PC-9 (cell line): ENCODE measurements around the gene EFNA3. TPM values are rescaled to one million over a fixed set of nuclear protein-coding genes. Genes with fewer than 3 reads are reported as not detected.

Source experiments
- BruUV-seq: library from RNA; stranded (reverse); fragments of 400-500 nt; replicated peaks from 2 replicates; lab custom pipeline; 2021; lab: Mats Ljungman, UMichigan
- CTCF ChIA-PET: fragments of 300-600 bp; sonication (Branson Sonifier 250); formaldehyde crosslinking; loops from one replicate; lab custom pipeline; 2022; ENCODE audit warnings: antibody characterized with exemption; lab: Charles Lee
- POLR2A ChIA-PET: fragments of 300-600 bp; sonication (Branson Sonifier 250); formaldehyde crosslinking; loops from one replicate; lab custom pipeline; 2022; ENCODE audit warnings: antibody characterized with exemption; ENCODE audit not compliant: unreplicated experiment; lab: Charles Lee
- DNase-seq, 2 experiments: peaks; one replicate each; pipeline versions ENCODE4 v3.0.0 to v3.0.0-alpha.2; 2015 to 2022; ENCODE audit warnings: mixed read lengths in 1 of 2
- H2AFZ ChIP-seq: fragments of 200-600 bp; sonication (generic); 2 replicates; pipeline ENCODE4 v1.8.1; 2017; ENCODE audit warnings: antibody characterized with exemption
- H3F3A ChIP-seq: fragments of 200-600 bp; sonication (generic); 2 replicates; pipeline ENCODE4 v1.8.1; 2017; ENCODE audit warnings: antibody characterized with exemption, mild to moderate bottlenecking, low read depth; ENCODE audit not compliant: insufficient read depth
- H3K27ac ChIP-seq: fragments of 200-600 bp; sonication (generic); 2 replicates; pipeline ENCODE4 v1.6.1; 2016; ENCODE audit warnings: mixed run types
- H3K27me3 ChIP-seq: fragments of 200-600 bp; sonication (generic); 2 replicates; pipeline ENCODE4 v1.6.1; 2016; ENCODE audit warnings: low read depth, mixed run types; ENCODE audit not compliant: insufficient read depth
- H3K36me3 ChIP-seq: fragments of 200-600 bp; sonication (generic); 2 replicates; pipeline ENCODE4 v1.6.1; 2016; ENCODE audit warnings: low read depth, mixed run types
- H3K4me1 ChIP-seq: fragments of 200-600 bp; sonication (generic); replicated peaks from 2 replicates; pipeline ENCODE4 v1.6.1; 2016; ENCODE audit warnings: mixed run types; ENCODE audit not compliant: insufficient read depth
- H3K4me2 ChIP-seq: fragments of 200-600 bp; sonication (generic); 2 replicates; pipeline ENCODE4 v1.6.1; 2017; ENCODE audit warnings: mixed run types
- H3K4me3 ChIP-seq: fragments of 200-600 bp; sonication (generic); 2 replicates; pipeline ENCODE4 v1.6.1; 2016; ENCODE audit warnings: mixed run types
- H3K79me2 ChIP-seq: fragments of 200-600 bp; sonication (generic); 2 replicates; pipeline ENCODE4 v1.6.1; 2017; ENCODE audit warnings: low read depth, mixed run types
- H3K9me2 ChIP-seq: fragments of 200-600 bp; sonication (generic); 2 replicates; pipeline ENCODE4 v1.8.1; 2017; ENCODE audit warnings: mild to moderate bottlenecking; ENCODE audit not compliant: insufficient read depth
- H3K9me3 ChIP-seq: fragments of 200-600 bp; sonication (generic); 2 replicates; pipeline ENCODE4 v1.8.1; 2016; ENCODE audit warnings: low read depth; ENCODE audit not compliant: insufficient read depth
- H4K20me1 ChIP-seq: fragments of 200-600 bp; sonication (generic); 2 replicates; pipeline ENCODE4 v1.8.1; 2017; ENCODE audit not compliant: insufficient read depth
- EZH2 ChIP-seq: fragments of 200-600 bp; sonication (generic); IDR thresholded peaks from 2 replicates; pipeline ENCODE4 v1.8.0; 2017; ENCODE audit warnings: antibody characterized with exemption, low read depth
- intact Hi-C: fragments of 100-400 bp; cut with micrococcal nuclease; formaldehyde crosslinking; loops from one replicate; pipeline ENCODE4 v1.10.0; 2022; ENCODE audit not compliant: unreplicated experiment
- total RNA-seq: library from RNA; stranded (reverse); gene quantifications from 2 replicates; pipeline ENCODE4 v1.2.3, GENCODE V29; 2021
- TF ChIP-seq, protein P1 (sequence below): fragments of 200-600 bp; sonication (generic); conservative IDR thresholded peaks from 2 replicates; pipeline ENCODE4 v1.6.1; 2017; ENCODE audit warnings: mixed run types, antibody characterized with exemption, mild to moderate bottlenecking, moderate library complexity

Gene EFNA3
- total RNA-seq, 1 experiment from 2014 or later = 6.7 TPM

DNA sequence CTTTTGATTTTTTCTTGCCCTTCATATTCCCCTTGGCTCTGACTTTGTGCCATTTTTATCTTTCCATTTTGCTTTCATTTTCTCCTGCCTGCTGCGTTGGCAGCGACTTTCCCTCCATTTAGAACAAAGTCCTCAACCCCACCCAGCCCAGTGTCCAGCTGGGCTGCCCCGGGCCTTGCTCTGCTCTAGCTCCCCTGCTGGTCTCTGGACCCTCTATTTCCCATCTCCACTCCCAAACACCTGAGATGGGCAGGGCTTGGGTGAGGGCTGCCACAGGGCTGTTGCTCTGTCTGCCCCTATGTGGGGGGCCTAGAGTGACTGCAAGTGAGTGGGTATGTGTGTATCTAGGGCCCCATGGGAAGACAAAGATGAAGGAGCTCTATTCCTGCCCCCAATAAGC is 34.8 kb upstream of the EFNA3 start:
- intact Hi-C loops = loop anchor here (2.0 kb wide), 2 partner anchors 27 to 41 kb away; no protein-coding TSS in a partner anchor
- peaks cover 21% of the 10 kb centered on the region for H3K4me1 ChIP-seq
- peaks cover 10% of the 10 kb centered on the region for H3F3A ChIP-seq
- ChIA-PET POLR2A (interaction anchor here (0.5 to 0.6 kb wide), 2 partner anchors 21 to 73 kb away, joined by 3 read pairs; partner anchors contain the start of gene SHC1), CTCF (interaction anchor here (1.2 to 1.8 kb wide), 3 partner anchors 22 to 88 kb away, joined by 4 to 8 read pairs (median 5); partner anchors contain the start of gene PBXIP1)
- H3K9me3 ChIP-seq = no peaks in the 10 kb centered on the region
- BruUV-seq = no TSS peak
- no peak overlapping the region for H3K4me3 ChIP-seq
- no peak overlapping the region for H3K4me2 ChIP-seq
- H3K27ac ChIP-seq = no peak overlapping the region
- no peaks in the 10 kb centered on the region for H4K20me1 ChIP-seq
- H3K27me3 ChIP-seq = no peaks in the 10 kb centered on the region
- no peaks in the 10 kb centered on the region for H3K79me2 ChIP-seq
- H2AFZ ChIP-seq = no peak overlapping the region
- no peaks in the 10 kb centered on the region for H3K9me2 ChIP-seq
- no peak for TF ChIP-seq EZH2
- TF ChIP-seq, protein P1, sequence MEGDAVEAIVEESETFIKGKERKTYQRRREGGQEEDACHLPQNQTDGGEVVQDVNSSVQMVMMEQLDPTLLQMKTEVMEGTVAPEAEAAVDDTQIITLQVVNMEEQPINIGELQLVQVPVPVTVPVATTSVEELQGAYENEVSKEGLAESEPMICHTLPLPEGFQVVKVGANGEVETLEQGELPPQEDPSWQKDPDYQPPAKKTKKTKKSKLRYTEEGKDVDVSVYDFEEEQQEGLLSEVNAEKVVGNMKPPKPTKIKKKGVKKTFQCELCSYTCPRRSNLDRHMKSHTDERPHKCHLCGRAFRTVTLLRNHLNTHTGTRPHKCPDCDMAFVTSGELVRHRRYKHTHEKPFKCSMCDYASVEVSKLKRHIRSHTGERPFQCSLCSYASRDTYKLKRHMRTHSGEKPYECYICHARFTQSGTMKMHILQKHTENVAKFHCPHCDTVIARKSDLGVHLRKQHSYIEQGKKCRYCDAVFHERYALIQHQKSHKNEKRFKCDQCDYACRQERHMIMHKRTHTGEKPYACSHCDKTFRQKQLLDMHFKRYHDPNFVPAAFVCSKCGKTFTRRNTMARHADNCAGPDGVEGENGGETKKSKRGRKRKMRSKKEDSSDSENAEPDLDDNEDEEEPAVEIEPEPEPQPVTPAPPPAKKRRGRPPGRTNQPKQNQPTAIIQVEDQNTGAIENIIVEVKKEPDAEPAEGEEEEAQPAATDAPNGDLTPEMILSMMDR = no peak
- H3K36me3 ChIP-seq = no peaks in the 10 kb centered on the region
- DNase-seq = no peak

- ChIA-PET POLR2A (interaction anchor here (0.6 to 0.7 kb wide), 2 partner anchors 22 to 23 kb away, joined by 3 to 5 read pairs; no protein-coding TSS in a partner anchor), CTCF (interaction anchor here (0.6 to 1.8 kb wide), 8 partner anchors 17 to 1556 kb away, joined by 3 to 8 read pairs (median 4); partner anchors contain the start of gene PBXIP1)
- Histone ChIP-seq H3K4me1 (peaks cover 20% of the 10 kb centered on the region), H3K27me3 (no peaks in the 10 kb centered on the region), H3K79me2 (no peaks in the 10 kb centered on the region), H3K4me3 (no peak overlapping the region), H3K9me3 (no peaks in the 10 kb centered on the region), H3K4me2 (peak overlapping the region; percentile 22; the same call in 1 of the 2 replicates), H3K36me3 (no peaks in the 10 kb centered on the region), H2AFZ (no peak overlapping the region), H3F3A (peaks cover 5% of the 10 kb centered on the region), H3K27ac (no peak overlapping the region), H3K9me2 (no peaks in the 10 kb centered on the region), H4K20me1 (no peaks in the 10 kb centered on the region)
- intact Hi-C loops = loop anchor here (2.0 kb wide), 2 partner anchors 28 to 40 kb away; no protein-coding TSS in a partner anchor
- BruUV-seq = no TSS peak
- TF ChIP-seq, protein P1 = no peak
- TF ChIP-seq EZH2 = no peak
- DNase-seq = no peak
These were observed 34.3 kb upstream of the EFNA3 start for GRCh38 chr1:155044365-155044764.

DNA sequence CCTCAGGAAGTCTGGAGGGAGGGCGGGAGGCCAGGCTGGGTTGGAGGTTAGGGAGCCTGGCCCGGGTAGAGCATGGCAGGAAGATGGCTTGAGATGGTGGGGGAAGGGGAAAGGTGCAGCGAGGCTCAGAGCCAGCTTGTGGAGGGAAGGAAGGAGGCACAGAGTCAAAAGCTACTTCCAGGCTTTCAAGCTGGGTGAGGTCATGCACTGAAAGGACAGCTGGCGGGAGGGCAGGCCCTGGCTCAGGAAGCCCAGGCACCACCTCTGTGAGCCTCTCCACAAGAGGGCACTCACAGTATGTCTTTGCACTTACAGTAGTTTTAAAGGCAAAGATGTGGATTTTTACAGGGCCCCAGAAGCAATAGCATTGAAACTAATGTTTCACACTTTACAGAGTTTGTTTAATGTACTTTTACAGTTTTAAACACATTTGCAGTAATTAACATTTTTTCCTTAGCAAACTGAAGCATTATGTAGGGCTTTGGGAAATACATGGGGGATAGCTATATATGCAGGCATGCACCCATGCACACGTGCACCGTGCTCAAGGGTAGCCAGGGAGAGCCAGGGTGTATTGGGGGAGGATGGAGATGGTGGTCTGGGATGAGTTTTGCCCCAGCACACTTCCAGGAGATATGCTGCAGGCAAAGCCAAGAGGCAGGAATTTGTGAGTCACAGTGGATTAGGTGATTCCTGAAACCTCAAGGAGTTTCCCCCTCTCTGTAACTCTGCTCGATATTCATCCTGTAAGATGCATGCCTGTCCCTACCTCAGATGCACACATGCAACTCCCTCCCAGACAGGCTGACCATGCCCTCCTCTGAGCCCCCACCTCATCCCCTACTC is 33.6 kb upstream of the EFNA3 start:
- peak; percentile 79 for DNase-seq
- Histone ChIP-seq H3K9me2 (no peaks in the 10 kb centered on the region), H3K27ac (no peak overlapping the region), H2AFZ (no peak overlapping the region), H3K4me2 (peak overlapping the region; percentile 22; the same call in 1 of the 2 replicates), H3K27me3 (no peaks in the 10 kb centered on the region), H4K20me1 (no peaks in the 10 kb centered on the region), H3K9me3 (no peaks in the 10 kb centered on the region), H3K4me1 (peaks cover 24% of the 10 kb centered on the region), H3K79me2 (no peaks in the 10 kb centered on the region), H3F3A (peaks cover 7% of the 10 kb centered on the region), H3K36me3 (no peaks in the 10 kb centered on the region), H3K4me3 (no peak overlapping the region)
- POLR2A ChIA-PET = interaction anchor here (0.7 kb wide), 1 partner anchor 24 kb away, joined by 5 read pairs; no protein-coding TSS in a partner anchor
- CTCF ChIA-PET = interaction anchor here (0.5 to 1.8 kb wide), 11 partner anchors 17 to 1556 kb away, joined by 3 to 8 read pairs (median 4); partner anchors contain the start of gene PBXIP1
- BruUV-seq = no TSS peak
- TF ChIP-seq EZH2 = no peak
- TF ChIP-seq, protein P1 = peak; percentile 73
- intact Hi-C loops = loop anchor here (2.0 kb wide), 2 partner anchors 28 to 40 kb away; no protein-coding TSS in a partner anchor
